Stimulated activated CD4-positive, alpha-beta T cell treated with anti-CD3 and anti-CD28 coated beads, Interleukin-12 subunit alpha, Interleukin-12 subunit beta, amount 100 ng/mL, for 48 hours (primary cell): Measurements from ENCODE around the gene SLCO4A1.

Source experiments
- DNase-seq, 3 donors: peaks; one replicate each; pipeline ENCODE4 v3.0.0-alpha.2; 2020; ENCODE audit warnings: low read depth in 2 of 3, low spot score in 1 of 3

Gene SLCO4A1

GRCh38 chr20:62696989-62697388 is 54.7 kb downstream of the SLCO4A1 start:
- DNase-seq, result no peak

GRCh38 chr20:62697468-62697912 is 55.2 kb downstream of the SLCO4A1 start:
- no peak for DNase-seq

GRCh38 chr20:62698231-62698630 is 55.9 kb downstream of the SLCO4A1 start:
- DNase-seq, result no peak

- no peak for DNase-seq
These were observed 57.0 kb downstream of the SLCO4A1 start for GRCh38 chr20:62699296-62699695.

GRCh38 chr20:62699741-62700140 is 57.4 kb downstream of the SLCO4A1 start:
- no peak for DNase-seq

- no peak for DNase-seq
These were observed 58.1 kb downstream of the SLCO4A1 start for GRCh38 chr20:62700261-62700930.

GRCh38 chr20:62701161-62702012 is 59.1 kb downstream of the SLCO4A1 start:
- DNase-seq, result no peak

GRCh38 chr20:62702013-62702300 is 59.7 kb downstream of the SLCO4A1 start:
- DNase-seq, result no peak

- no peak for DNase-seq
These were observed 60.9 kb downstream of the SLCO4A1 start for GRCh38 chr20:62702895-62703852.

GRCh38 chr20:62703853-62704228 is 61.5 kb downstream of the SLCO4A1 start:
- DNase-seq, result no peak

- DNase-seq, result no peak
These were observed 62.1 kb downstream of the SLCO4A1 start for GRCh38 chr20:62704341-62704948.

GRCh38 chr20:62705627-62706026 is 63.3 kb downstream of the SLCO4A1 start:
- DNase-seq, result no peak

- no peak for DNase-seq
These were observed 64.0 kb downstream of the SLCO4A1 start for GRCh38 chr20:62706344-62706743.

- DNase-seq, result no peak
These were observed 64.6 kb downstream of the SLCO4A1 start for GRCh38 chr20:62706857-62707256.

GRCh38 chr20:62707276-62707920 is 65.1 kb downstream of the SLCO4A1 start:
- DNase-seq, result no peak

GRCh38 chr20:62707921-62708521 is 65.7 kb downstream of the SLCO4A1 start:
- no peak for DNase-seq

- no peak for DNase-seq
These were observed 66.6 kb downstream of the SLCO4A1 start, which contains the start of gene NTSR1 for GRCh38 chr20:62708591-62709536. NTSR1 (plus strand) TSS chr20:62708836; CDS start chr20:62709208, 372 bp downstream.

- DNase-seq, result no peak
These were observed 67.2 kb downstream of the SLCO4A1 start for GRCh38 chr20:62709537-62709905.
